K562 (cell line): ENCODE results near the gene SUOX. TPM values are rescaled to one million over a fixed set of nuclear protein-coding genes. Genes with fewer than 3 reads are reported as not detected.

Source experiments
- BCOR ChIP-seq: fragments of 450-650 bp; IDR thresholded peaks from 2 replicates; pipeline ENCODE4 v1.6.1; 2016
- FOXK1 ChIP-seq: sonication (generic); formaldehyde crosslinking; IDR thresholded peaks from 2 replicates; pipeline ENCODE4 v1.8.0; 2022; ENCODE audit warnings: missing genetic modification reagents, mild to moderate bottlenecking, borderline replicate concordance
- GTF2B ChIP-seq: IDR thresholded peaks from 2 replicates; pipeline ENCODE4 v1.6.1; 2011; ENCODE audit not compliant: insufficient read length; ENCODE audit errors: extremely low read depth
- GTF2E2 ChIP-seq: fragments of 200-800 bp; sonication (Bioruptor generic); IDR thresholded peaks from 2 replicates; pipeline ENCODE4 v1.6.1; 2016; ENCODE audit warnings: missing genetic modification characterization, missing compliant biosample characterization
- HDAC3 ChIP-seq: fragments of 450-650 bp; IDR thresholded peaks from 2 replicates; pipeline ENCODE4 v1.6.1; 2018; ENCODE audit warnings: borderline replicate concordance, mild to moderate bottlenecking, moderate library complexity; ENCODE audit not compliant: partially characterized antibody
- JUND ChIP-seq, 2 experiments: IDR thresholded peaks; 2 replicates in 1 of 2; 3 replicates in 1 of 2; pipeline ENCODE4 v1.6.1; 2011; ENCODE audit warnings: borderline replicate concordance in 2 of 2, low read depth in 2 of 2, low read length in 2 of 2, improper control_type of control experiment in 1 of 2, missing biosample characterization in 1 of 2, missing genetic modification characterization in 1 of 2, missing genetic modification reagents in 1 of 2
- MEF2A ChIP-seq: IDR thresholded peaks from 2 replicates; pipeline ENCODE4 v1.6.1; 2011; ENCODE audit warnings: low read depth, mild to moderate bottlenecking, low read length, moderate library complexity; ENCODE audit not compliant: control insufficient read depth
- MTA3 ChIP-seq: fragments of 450-650 bp; formaldehyde crosslinking; IDR thresholded peaks from 2 replicates; pipeline ENCODE4 v1.6.1; 2017; ENCODE audit warnings: mild to moderate bottlenecking, borderline replicate concordance
- PHF8 ChIP-seq: fragments of 200-600 bp; sonication (generic); IDR thresholded peaks from 2 replicates; pipeline ENCODE4 v1.6.1; 2012; ENCODE audit warnings: mixed run types, mild to moderate bottlenecking, inconsistent platforms, low read length, moderate library complexity, borderline replicate concordance
- PKNOX1 ChIP-seq: fragments of 450-650 bp; IDR thresholded peaks from 2 replicates; pipeline ENCODE4 v1.6.1; 2016
- POLR2G ChIP-seq: fragments of 200-400 bp; formaldehyde crosslinking; IDR thresholded peaks from 2 replicates; pipeline ENCODE4 v1.6.1; 2017; ENCODE audit warnings: low read depth, mild to moderate bottlenecking, antibody characterized with exemption, low read length, moderate library complexity
- SOX6 ChIP-seq: fragments of 450-650 bp; IDR thresholded peaks from 2 replicates; pipeline ENCODE4 v1.6.1; 2014; ENCODE audit warnings: mild to moderate bottlenecking
- TBL1XR1 ChIP-seq, 2 experiments: IDR thresholded peaks; 2 replicates each; pipeline ENCODE4 v1.6.1; 2012; ENCODE audit warnings: improper control_type of control experiment in 2 of 2, low read length in 2 of 2, mild to moderate bottlenecking in 1 of 2
- TEAD2 ChIP-seq: fragments of 450-650 bp; IDR thresholded peaks from 2 replicates; pipeline ENCODE4 v1.6.1; 2016; ENCODE audit warnings: missing genetic modification characterization, control low read depth, missing compliant biosample characterization
- ZBTB17 ChIP-seq: fragments of 450-650 bp; formaldehyde crosslinking; IDR thresholded peaks from 2 replicates; pipeline ENCODE4 v1.4.0; 2020; ENCODE audit warnings: mild to moderate bottlenecking
- ZNF311 ChIP-seq: fragments of 250-450 bp; sonication (Bioruptor Pico); IDR thresholded peaks from 2 replicates; pipeline ENCODE4 v1.4.0; 2020; ENCODE audit warnings: mild to moderate bottlenecking, moderate library complexity
- ZNF589 ChIP-seq: fragments of 200-800 bp; sonication (Bioruptor generic); IDR thresholded peaks from 2 replicates; pipeline ENCODE4 v1.6.1; 2016; ENCODE audit warnings: low read depth, missing genetic modification characterization, missing compliant biosample characterization
- polyA plus RNA-seq, 8 experiments: library from polyadenylated mRNA; depleted of rRNA in 4 of 8; stranded (reverse) in 5 of 8; unstranded in 3 of 8; fragments of >200 nt; fragmentation: Nextera tagmentation in 2 of 8; fragmentation: Illumina TruSeq in 1 of 8; extraction: Ambion mirVana in 2 of 8; extraction: Trizol in 1 of 8; gene quantifications; 2 replicates each; pipeline versions ENCODE4 v1.2.1 to v1.2.3, GENCODE V29; 2011 to 2014; ENCODE audit warnings: inconsistent platforms in 1 of 8, missing spikeins in 1 of 8
- total RNA-seq, 7 experiments: library from RNA; depleted of rRNA in 6 of 7; stranded (reverse); fragments of >200 nt in 6 of 7; fragmentation: Illumina TruSeq in 2 of 7; extraction: Trizol in 2 of 7; gene quantifications; 2 replicates each; pipeline versions ENCODE4 v1.2.1 to v1.2.3, GENCODE V29; 2011 to 2021; ENCODE audit warnings: low replicate concordance in 1 of 7
- TF ChIP-seq, protein P1 (sequence below): sonication (generic); formaldehyde crosslinking; IDR thresholded peaks from 2 replicates; pipeline ENCODE4 v1.8.1; 2023; ENCODE audit warnings: mild to moderate bottlenecking, missing genetic modification reagents
- TF ChIP-seq, protein P2 (sequence below), 2 experiments: IDR thresholded peaks; 2 replicates each; pipeline ENCODE4 v1.6.1; 2011; ENCODE audit warnings: borderline replicate concordance in 1 of 2, control low read depth in 1 of 2, low read depth in 1 of 2, low read length in 1 of 2, mild to moderate bottlenecking in 1 of 2, mixed read lengths in 1 of 2, moderate library complexity in 1 of 2; ENCODE audit not compliant: insufficient read depth in 1 of 2, insufficient read length in 1 of 2, poor library complexity in 1 of 2, severe bottlenecking in 1 of 2; ENCODE audit errors: extremely low read depth in 1 of 2

SUOX gene
- total and polyA plus RNA-seq, 9 of the 15 experiments (the other 6 are each of a cell fraction or from before 2014, with no cell fraction given), result 9.2 to 39.7 (median 25.4) TPM

GRCh38 chr12:56020423-56021184 lies 23.5 kb downstream of the SUOX start, which contains the start of gene IKZF4 (continued):
- no peak for TF ChIP-seq MEF2A
- peak; percentile 14; the same call in 1 of the 2 replicates for TF ChIP-seq MTA3
- TF ChIP-seq HDAC3, result no peak
- 0 out of 2 replicates have a peak, but pooled peaks have one; percentile 67 for TF ChIP-seq GTF2E2
- peak; percentile 79 for TF ChIP-seq PKNOX1
- TF ChIP-seq ZNF589, result 0 out of 2 replicates have a peak, but pooled peaks have one; percentile 51
- no peak for TF ChIP-seq TEAD2
- no peak for TF ChIP-seq BCOR
- TF ChIP-seq, protein P1, sequence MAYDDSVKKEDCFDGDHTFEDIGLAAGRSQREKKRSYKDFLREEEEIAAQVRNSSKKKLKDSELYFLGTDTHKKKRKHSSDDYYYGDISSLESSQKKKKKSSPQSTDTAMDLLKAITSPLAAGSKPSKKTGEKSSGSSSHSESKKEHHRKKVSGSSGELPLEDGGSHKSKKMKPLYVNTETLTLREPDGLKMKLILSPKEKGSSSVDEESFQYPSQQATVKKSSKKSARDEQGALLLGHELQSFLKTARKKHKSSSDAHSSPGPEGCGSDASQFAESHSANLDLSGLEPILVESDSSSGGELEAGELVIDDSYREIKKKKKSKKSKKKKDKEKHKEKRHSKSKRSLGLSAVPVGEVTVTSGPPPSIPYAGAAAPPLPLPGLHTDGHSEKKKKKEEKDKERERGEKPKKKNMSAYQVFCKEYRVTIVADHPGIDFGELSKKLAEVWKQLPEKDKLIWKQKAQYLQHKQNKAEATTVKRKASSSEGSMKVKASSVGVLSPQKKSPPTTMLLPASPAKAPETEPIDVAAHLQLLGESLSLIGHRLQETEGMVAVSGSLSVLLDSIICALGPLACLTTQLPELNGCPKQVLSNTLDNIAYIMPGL (CRISPR knock-in tag), result no peak
- TF ChIP-seq GTF2B, result no peak
- no peak for TF ChIP-seq FOXK1 (CRISPR knock-in tag)
- TF ChIP-seq PHF8, result peak; percentile 34; the same call in 1 of the 2 replicates
- peak in 1 of 2 experiments; percentile 32; a peak in 1 of 4 replicates for TF ChIP-seq TBL1XR1 (IDR thresholded peaks at IDR 0.05; ENCODE audit: low read length in 2 of 2)
- TF ChIP-seq SOX6, result peak; percentile 20; the same call in 1 of the 2 replicates
- no peak; the same call in 1 of the 2 replicates for TF ChIP-seq JUND (IDR thresholded peaks at IDR 0.05; ENCODE audit: borderline replicate concordance, low read depth, low read length)
- TF ChIP-seq JUND (tag; IDR thresholded peaks at IDR 0.05; ENCODE audit: borderline replicate concordance, low read depth, low read length), result peak; percentile 43; the same call in 2 of the 3 replicates
- 0 out of 2 replicates have a peak, but pooled peaks have one; percentile 24 for TF ChIP-seq ZBTB17 (CRISPR knock-in tag)
- peak; percentile 10; the same call in 1 of the 2 replicates for TF ChIP-seq POLR2G
- TF ChIP-seq ZNF311 (CRISPR knock-in tag), result no peak
- TF ChIP-seq, protein P2, sequence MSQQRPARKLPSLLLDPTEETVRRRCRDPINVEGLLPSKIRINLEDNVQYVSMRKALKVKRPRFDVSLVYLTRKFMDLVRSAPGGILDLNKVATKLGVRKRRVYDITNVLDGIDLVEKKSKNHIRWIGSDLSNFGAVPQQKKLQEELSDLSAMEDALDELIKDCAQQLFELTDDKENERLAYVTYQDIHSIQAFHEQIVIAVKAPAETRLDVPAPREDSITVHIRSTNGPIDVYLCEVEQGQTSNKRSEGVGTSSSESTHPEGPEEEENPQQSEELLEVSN (IDR thresholded peaks at IDR 0.05; ENCODE audit: borderline replicate concordance in 1 of 2, extremely low read depth in 1 of 2, insufficient read depth in 1 of 2, insufficient read length in 1 of 2, low read depth in 1 of 2, low read length in 1 of 2, poor library complexity in 1 of 2, severe bottlenecking in 1 of 2), result peak in 1 of 2 experiments; percentile 44
- TF ChIP-seq, all 486 proteins: peak for 67
